ELF-1 (cell line): ENCODE results near the gene ZCCHC12.
"Not testable (repeated sequence)": the region's sequence is repeated elsewhere in the genome, so short reads cannot be mapped to it uniquely, and the experiment has no call there.

Source experiments
- DNase-seq: peaks from one replicate; pipeline ENCODE4 v3.0.0-alpha.2; 2016; ENCODE audit warnings: low read depth, low spot score

The ZCCHC12 gene

DNA sequence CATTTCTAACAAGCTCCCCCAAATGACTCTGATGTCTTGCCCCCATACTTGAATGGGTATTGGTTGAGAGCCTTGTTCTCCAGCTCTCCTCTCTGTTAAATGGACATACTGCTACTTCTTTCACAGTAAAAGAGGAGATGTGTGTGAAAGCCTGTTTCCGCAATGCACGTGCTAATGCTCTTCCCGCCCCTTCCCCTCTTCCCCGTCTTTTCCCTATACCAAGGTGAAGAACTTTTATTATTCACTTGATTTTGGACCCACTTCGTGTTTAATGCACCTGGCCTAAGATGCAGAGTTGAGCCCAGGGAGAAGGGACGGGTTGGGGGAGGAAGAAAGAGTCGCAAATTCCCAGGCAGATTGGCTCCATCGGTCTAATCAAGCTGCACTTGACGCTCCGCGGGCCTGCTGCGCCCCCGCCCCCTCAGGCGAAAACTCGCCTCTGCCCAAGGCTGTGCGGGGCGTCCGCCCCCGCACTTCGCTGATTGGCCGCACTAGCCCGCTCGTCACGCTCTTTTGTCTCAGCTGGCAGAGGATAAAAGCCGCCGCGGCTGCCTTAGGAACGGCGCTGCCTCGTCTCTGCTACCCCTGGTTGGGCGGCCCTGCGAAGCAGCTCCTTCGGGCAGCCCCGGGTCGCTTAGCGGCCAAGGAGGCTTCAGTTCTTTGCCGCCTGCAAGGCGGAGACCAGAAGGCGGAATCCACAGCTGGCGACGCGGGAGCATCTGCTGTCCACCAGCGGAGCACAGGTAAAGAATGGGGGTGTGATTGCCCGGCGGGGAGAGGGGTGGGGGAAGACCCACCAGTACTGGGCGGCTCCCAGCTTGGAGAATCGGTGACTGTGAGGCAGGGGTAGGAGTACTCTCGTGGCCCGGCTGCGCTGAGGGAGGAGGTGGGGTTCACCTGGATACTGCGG lies at the start of gene ZCCHC12:
Gene ZCCHC12, plus strand, starts transcription at position 562 of the 910 bp plus-strand sequence. CDS start 1,421 bp downstream, outside the sequence.
- DNase-seq, result peak; percentile 97

- no peak for DNase-seq
Observed at GRCh38 chrX:118779581-118779980, 44.0 kb upstream of the ZCCHC12 start.

- DNase-seq, result no peak
Observed at GRCh38 chrX:118780509-118780908, 43.1 kb upstream of the ZCCHC12 start.

DNA sequence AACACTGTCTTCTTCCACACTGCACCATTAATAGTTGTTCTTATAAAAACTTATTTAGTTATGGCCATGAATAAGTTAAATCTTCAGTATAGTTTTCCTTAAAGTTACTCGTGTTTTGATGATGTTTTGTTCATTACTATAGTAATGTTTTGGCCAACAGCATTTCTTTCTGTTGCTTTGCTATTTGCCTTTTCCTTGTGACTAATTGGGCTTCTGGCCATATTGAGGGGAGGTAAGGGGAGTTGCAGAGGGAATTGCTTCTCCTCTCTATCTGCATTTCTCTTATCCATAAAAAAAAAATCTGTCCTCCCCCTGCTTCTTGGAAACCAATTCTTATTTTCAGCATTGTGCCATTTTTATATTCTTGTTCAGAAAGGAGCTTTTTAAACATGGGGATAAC lies 42.7 kb upstream of the ZCCHC12 start:
- no peak for DNase-seq

DNA sequence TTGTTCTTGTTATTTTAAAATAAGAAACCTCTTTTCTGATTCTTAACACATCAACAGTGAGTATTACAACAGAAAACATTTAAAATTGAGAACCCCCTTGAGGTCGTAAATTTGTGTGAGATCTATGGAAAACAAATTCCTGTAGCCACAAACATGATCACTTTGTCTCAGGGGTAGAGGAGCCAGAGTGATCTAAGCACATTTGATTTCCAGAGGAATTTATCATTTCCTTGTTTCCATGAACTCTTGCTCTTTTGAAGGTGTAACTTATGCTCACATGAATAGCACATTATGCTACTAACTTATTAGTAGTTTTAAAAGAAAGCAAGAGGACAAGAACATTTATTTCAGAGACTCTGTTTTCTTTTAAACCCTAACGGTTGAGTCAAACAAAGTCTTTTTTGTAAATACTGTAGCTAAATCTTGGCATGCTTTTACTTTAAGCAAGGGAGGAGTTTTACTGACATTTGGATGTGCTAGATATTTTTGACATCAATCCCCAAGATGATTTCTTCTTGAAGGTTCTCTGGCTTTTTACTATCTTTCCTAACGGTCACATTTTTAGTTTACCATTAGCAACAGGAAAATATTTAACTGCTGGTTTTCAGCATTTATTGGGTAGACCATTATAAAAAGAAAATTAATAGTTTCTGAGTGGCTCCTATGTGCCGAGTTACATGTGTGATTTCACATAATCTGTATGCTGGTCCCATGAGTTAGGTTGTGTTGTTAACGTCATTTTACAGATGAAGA lies 27.9 kb upstream of the ZCCHC12 start:
- DNase-seq, result no peak

DNA sequence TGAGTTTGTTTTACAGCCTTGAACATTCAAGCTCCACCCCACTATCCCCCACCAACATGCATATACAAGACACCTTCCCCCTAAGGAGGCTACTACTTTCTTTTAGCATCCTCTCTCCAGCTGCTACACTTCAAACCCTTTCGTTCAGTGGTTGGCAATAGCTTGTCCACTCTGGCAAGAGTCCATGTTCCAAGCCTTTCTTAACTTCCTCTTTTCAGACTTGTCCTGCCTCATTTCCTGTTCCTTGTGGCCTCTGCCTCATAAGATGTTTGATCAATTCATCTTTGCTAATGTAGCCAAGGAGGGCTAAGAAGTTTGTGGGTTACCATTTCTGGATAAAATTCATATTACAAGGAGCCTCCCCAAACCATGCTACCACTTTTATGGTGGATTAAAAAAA lies 20.8 kb upstream of the ZCCHC12 start:
- DNase-seq, result no peak

DNA sequence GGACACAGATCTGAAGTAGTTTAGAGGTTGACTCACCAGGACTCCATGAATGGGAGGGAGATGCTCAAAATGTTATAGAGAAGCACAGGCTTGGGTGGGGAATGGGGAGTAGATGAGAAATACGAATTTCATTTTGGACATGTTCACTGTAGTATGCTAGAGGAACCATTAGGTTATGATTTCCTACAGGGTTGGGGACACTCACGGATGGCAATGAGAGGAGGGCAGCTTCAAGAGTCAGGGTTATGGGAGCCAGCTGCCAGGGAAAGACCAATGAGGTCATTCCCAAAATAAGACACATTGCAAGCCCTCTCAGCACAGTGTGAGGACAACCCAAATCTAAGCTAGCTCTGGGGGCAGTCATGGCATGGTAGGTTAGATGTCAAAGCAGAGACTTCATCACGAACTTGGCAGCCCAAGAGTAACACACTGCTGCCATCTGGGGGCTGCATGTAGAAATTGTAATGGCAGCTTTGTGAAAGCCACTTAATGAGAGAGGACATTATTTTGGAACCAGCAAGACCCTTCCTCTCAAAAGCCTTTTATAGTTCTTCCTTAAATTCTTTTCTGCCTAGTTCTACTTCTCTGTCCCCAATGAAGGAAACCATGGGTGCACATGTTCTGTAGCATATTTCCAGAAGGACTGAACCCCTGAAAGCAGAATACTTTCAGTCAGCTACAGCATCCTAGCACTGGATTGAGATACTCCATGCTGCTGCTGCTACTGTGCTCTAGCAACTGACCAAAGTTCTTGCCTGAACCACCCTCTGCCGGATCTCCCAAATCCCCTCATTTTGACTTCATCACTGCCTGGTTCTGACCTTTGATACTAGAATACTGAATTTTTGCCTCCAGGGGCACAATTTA lies 16.2 kb upstream of the ZCCHC12 start:
- peak; percentile 51 for DNase-seq

DNA sequence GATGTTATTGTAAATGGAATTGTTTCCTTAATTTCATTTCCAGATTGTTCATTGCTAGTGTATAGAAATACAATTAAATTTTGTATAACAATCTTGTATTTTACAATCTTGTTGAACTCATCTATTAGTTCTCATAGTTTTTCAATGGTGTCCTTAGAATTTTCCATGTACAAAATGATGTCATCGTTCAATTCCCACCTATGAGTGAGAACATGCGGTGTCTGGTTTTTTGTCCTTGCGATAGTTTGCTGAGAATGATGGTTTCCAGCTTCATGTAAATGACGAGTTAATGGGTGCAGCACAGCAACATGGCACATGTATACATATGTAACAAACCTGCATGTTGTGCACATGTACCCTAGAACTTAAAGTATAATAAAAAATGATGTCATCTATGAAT lies 6.4 kb upstream of the ZCCHC12 start:
- not testable (repeated sequence) for DNase-seq

DNA sequence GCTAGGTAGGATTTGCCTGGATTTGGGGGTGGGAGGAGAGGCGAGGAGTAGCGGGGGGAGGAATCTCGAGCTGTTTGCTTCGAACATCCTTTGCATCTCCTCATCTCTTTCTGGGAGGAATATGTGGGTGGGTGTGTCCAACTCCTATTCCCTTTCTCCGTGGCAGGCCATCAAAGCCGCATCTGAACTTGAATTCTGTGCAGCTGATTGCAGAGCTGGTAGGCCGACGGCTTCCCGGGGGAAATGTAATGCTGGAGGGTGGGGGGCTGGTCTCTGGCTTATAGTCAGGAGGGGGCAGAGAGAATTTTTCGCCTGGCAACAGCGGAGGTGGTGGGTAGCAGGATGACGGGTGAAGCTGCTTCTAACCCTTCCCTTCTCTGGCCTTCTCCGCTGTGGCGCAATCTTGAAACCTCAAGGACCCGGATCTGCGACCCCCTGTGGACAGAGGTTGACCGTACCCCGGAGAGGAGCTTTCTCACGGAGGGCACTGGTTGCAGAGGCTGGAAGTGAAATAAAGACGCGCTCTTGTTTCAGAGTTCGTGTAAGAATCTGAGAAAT lies 628 bp downstream of the ZCCHC12 start:
- peak; percentile 34 for DNase-seq

DNA sequence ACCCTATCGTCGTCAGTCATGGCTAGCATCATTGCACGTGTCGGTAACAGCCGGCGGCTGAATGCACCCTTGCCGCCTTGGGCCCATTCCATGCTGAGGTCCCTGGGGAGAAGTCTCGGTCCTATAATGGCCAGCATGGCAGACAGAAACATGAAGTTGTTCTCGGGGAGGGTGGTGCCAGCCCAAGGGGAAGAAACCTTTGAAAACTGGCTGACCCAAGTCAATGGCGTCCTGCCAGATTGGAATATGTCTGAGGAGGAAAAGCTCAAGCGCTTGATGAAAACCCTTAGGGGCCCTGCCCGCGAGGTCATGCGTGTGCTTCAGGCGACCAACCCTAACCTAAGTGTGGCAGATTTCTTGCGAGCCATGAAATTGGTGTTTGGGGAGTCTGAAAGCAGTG lies 1.6 kb downstream of the ZCCHC12 start:
- DNase-seq, result peak; percentile 14

GRCh38 chrX:118839334-118839958 lies 15.8 kb downstream of the ZCCHC12 start:
- DNase-seq, result peak; percentile 92

- peak; percentile 22 for DNase-seq
Observed at GRCh38 chrX:118847676-118848075, 24.1 kb downstream of the ZCCHC12 start.

GRCh38 chrX:118853596-118853995 lies 30.0 kb downstream of the ZCCHC12 start:
- no peak for DNase-seq

GRCh38 chrX:118855681-118856310 lies 32.2 kb downstream of the ZCCHC12 start:
- DNase-seq, result no peak

DNA sequence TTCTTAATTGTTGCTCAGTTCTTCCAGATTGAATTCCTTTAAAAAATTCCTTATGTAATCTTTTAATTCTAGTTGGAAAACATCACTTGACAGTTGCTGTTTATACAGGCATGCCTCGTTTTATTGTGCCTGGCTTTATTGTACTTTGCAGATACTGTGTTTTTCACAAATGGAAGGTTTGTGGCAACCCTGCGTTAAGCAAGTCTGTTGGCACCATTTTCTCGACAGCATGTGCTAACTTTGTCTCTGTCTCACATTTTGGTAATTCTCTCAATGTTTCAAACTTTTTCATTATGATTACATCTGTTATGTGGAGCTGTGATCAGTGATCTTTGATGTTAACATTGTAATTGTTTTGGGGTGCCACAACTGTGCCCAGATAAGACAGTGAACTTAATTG lies 33.4 kb downstream of the ZCCHC12 start:
- DNase-seq, result no peak

- DNase-seq, result no peak
Observed at GRCh38 chrX:118861338-118861737, 37.7 kb downstream of the ZCCHC12 start.

DNA sequence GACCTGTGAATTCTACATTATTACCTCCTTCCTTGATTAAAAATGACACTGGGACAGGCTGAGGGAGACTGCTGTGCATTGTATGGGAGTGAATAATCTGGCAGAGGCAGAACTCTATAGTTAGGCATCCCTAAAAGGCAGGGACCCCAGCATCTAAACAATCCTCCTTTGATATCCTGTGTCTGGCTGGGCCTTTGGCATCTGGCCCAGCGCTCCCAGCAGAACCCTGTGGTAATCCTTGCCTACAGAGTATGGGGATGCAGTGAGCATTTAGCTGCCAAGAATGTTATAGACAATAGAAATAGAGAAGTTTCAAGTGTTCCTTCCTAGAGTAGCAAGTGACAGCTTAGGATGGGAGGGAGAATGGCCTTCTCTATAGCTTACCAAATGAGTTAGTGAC lies 38.5 kb downstream of the ZCCHC12 start:
- DNase-seq, result no peak

DNA sequence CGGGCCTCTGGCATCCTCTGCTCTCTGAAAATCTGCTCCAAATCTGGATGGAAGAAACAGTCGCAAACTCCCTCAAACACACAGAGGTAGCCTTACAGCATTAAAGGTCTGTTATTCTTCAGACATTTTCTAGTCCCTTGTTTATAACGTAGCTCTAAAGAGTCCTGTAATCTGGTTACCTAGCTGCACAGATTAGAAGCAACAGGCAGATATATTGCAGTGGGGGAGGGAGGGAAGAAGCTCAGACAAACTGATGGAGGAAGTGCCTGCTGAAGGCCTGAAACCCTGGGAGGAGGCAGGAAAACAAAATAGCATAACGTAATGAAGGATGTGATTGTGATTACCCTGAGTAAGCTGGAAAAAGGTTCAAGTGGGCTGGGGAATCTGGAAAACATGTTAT lies 39.4 kb downstream of the ZCCHC12 start:
- no peak for DNase-seq

DNA sequence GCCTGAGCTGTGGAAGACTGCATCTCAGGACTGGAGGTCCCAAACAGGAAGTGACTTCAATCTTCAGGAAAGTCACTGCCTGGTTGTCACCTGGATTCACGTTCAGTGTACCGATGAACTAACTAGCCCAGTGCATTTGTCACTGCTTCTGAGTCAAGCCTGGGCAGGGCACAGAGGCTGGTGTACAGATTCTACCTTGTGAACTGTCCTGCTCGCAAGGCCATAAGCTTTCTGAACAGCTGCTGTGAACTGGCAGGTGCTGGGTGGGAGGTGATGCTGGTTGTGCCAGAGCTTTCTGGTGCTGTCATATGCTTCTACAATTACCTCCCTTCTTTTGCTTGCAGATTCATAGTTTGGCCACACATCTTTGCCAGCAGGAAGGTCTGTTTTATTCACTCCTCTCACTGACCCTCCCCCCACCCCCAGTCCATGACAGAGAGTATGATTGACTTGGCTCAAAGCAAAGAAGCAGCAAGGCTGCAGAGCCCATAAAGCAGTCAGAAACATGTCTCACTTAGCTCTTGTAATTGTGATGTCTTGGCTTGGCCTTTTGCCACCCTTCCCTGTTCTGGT lies 40.5 kb downstream of the ZCCHC12 start:
- no peak for DNase-seq

- no peak for DNase-seq
Observed at GRCh38 chrX:118865231-118865630, 41.6 kb downstream of the ZCCHC12 start.
